Measurements from ENCODE around the gene ATG7. TPM values are rescaled to one million over a fixed set of nuclear protein-coding genes. Genes with fewer than 3 reads are reported as not detected.

The ATG7 gene
- total RNA-seq, 1 donor from 2014 or later, result 68.9 TPM

DNA sequence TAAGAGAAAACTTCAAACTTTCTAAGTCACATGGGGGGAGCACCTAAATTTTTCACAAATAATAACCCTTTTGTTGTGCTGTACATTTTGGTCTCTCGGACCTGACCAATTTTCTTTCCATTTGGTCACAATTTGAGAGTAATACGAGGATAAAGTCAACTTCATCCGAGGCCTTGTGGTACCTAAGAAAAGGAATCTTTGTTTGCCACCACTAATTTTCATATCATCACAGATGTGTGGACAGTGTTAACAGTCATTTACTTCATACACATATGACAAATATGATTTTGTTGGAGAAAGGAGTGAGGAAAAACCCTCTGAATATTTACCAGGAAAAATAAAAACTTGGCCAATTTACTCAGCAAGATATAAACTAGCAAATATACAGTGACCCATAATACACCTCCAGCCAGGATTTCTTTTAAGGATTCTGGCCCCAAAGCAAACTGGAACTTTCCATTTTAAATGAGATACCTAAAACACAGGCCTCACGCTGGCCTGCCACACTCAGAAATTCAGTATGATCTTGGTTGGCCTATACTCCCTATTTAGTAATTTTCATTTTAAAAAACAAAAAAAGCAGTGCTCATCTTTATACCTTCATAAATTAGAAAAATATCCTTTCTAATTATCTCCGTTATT, 330.8 kb downstream of the ATG7 start:
- ATAC-seq, result no peak
- intact Hi-C loops (cut with DNase I), result no loop called here
- DNase-seq (ENCODE audit: low spot score), result no peak

DNA sequence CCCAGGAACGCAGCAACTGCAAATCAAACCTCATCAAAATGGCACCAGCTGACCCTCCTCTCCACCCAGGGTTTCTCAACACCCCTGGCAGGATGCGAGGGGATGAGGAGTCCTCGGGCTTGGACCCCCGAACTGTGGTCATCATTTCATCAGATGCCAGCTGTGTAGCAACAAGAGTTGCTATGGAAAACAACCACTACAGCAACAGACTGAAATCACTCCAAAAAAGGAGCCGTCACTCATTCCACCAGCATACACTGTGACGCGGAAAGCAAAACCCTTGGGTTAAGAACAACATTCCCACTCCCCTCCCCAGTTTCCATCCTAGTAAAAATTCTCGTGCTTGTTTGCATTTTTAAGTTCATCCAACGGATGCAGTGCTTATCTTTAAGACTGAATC, 331.4 kb downstream of the ATG7 start:
- intact Hi-C loops (cut with DNase I), result no loop called here
- DNase-seq (ENCODE audit: low spot score) (no peak), ATAC-seq (peak; percentile 83)

DNA sequence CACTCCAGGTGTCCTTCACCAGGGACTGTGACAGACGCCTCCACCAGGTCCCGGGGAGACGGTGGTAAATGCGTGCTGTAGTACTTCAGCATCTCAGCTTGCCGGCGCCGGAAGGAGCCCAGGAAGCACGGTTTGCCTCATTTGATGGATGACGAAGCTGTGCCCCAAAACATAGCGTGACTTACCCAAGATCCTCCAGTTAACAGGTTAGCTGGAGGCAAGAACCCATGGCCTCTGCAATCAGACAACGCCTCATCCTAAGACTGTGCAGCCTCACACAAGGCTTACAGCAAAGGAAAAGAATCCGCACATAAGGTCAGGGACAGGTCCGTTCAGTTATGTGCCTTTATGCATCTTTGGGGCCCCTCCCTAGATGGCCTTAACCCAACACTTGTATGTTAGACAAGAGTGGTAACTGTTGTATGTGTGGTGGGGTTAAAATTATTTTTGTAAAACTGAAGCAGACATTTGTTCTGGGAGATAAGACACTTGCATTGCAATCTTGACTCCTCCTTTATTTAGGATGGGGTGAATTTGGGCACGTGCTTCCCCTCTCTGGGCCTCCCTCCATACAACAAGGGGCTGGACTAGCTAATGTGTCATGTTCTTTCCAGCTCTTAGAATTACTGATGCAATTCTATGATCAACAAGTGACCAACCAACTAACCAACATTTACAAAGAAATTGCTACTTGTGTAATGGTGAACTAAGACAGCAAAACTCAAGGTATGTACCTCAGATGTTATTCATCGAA, 332.1 kb downstream of the ATG7 start:
- intact Hi-C loops (cut with DNase I), result no loop called here
- DNase-seq (ENCODE audit: low spot score) (no peak), ATAC-seq (no peak)

DNA sequence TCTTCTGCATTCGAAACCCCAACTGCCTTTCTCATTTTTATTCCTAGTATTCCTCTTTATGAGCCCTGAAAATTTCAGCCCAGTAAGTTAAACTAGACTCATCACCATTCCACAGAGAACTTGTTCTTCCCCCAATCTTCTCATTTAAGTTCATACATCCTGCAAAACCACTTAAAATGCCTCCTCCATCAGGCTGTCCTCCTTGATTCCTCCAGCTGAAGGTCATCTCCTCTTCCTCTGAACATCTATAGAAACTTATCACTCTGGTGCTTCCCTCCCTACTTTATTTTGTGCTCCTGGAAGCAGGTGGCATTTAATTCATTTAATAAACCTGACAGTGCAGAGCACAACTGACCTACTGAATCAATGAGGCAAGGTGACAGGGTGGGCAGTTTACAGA, 333.2 kb downstream of the ATG7 start:
- no peak for ATAC-seq
- DNase-seq (ENCODE audit: low spot score), result no peak
- intact Hi-C loops (cut with DNase I), result no loop called here

DNA sequence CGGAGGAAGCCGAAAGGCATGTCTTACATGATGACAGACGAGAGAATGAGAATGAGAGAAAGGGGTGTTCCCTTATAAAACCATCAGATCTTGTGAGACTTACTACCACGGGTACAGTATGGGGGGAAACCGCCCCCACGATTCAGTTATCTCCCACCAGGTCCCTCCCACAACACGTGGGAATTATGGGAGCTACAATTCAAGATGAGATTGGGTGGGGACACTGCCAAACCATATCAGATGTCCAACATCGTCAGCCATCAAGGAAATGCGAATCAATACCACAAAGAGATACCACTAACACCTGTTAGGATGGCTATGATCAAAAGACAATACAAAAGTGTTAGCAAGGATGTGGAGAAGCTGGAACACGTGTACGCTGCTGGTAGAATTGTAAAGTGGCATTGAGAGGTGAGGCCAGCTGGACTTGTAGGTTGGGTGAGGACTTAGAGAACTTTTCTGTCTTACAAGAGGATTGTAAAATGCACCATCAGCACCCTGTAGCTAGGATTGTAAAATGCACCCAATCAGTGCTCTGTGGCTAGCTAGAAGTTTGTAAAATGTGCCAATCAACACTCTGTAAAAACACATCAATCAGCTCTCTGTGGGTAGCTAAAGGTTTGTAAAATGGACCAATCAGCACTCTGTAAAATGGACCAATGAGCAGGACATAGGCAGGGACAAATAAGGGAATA, 334.0 kb downstream of the ATG7 start:
- intact Hi-C loops (cut with DNase I), result no loop called here
- ATAC-seq (no peak), DNase-seq (ENCODE audit: low spot score) (no peak)

DNA sequence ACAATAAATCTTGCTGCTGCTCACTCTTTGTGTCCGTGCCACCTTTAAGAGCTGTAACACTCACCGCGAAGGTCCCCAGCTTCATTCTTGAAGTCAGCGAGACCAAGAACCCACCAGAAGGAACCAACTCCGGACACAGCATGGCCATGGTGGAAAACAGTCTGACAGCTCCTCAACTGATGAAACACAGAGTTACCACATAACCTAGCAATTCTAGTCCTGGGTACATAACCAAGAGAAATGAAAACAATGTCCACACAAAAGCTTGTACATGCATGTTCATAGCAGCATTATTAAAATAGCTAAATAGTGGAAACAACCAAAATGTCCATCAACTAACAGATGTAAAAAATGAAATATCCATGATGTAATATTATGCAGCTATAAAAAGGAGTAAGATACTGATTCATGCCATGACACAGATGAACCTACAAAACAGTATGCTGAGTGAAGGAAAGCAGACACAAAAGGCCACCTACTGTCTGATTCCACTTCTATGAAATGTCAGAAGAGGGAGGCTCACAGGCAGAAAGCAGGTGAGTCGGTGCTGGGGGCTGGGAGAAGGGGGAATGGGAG, 334.8 kb downstream of the ATG7 start:
- no peak for ATAC-seq
- no peak for DNase-seq (ENCODE audit: low spot score)
- intact Hi-C loops (cut with DNase I), result no loop called here

Other genes with a start within 250 kb of the ATG7 start
- 40.3 TPM for gene HRH1, start 117.9 kb upstream of the ATG7 start, total RNA-seq